HepG2 (cell line): ENCODE measurements around the gene LLGL2. TPM values are rescaled to one million over a fixed set of nuclear protein-coding genes. Genes with fewer than 3 reads are reported as not detected.

Experiments
- AGO1 ChIP-seq: fragments of 200-400 bp; formaldehyde crosslinking; IDR thresholded peaks from 2 replicates; pipeline ENCODE4 v1.6.1; 2017; ENCODE audit warnings: mild to moderate bottlenecking, low read depth, low read length, moderate library complexity; ENCODE audit not compliant: poor library complexity, severe bottlenecking
- ARHGAP35 ChIP-seq: sonication (generic); formaldehyde crosslinking; IDR thresholded peaks from 2 replicates; pipeline ENCODE4 v1.9.0; 2022; ENCODE audit warnings: mild to moderate bottlenecking, inconsistent platforms, moderate library complexity, missing genetic modification reagents, borderline replicate concordance
- ERF ChIP-seq: IDR thresholded peaks from 2 replicates; pipeline ENCODE4 v1.6.1; 2018; ENCODE audit warnings: missing biosample characterization, missing genetic modification reagents
- FOSL2 ChIP-seq: sonication (generic); formaldehyde crosslinking; IDR thresholded peaks from 2 replicates; pipeline ENCODE4 v1.4.0; 2020; ENCODE audit warnings: missing genetic modification reagents
- GTF3A ChIP-seq: sonication (generic); formaldehyde crosslinking; conservative IDR thresholded peaks from 2 replicates; pipeline ENCODE4 v1.4.0; 2020; ENCODE audit warnings: mild to moderate bottlenecking, missing genetic modification reagents
- HNF1A ChIP-seq, 2 experiments: sonication (generic) in 1 of 2; formaldehyde crosslinking in 1 of 2; IDR thresholded peaks; 2 replicates each; pipeline versions ENCODE4 v1.4.0 to v1.6.1; 2016 to 2020; ENCODE audit warnings: borderline replicate concordance in 1 of 2, low read depth in 1 of 2, mild to moderate bottlenecking in 1 of 2, missing genetic modification reagents in 1 of 2
- KDM6A ChIP-seq: IDR thresholded peaks from 2 replicates; pipeline ENCODE4 v1.6.1; 2016; ENCODE audit warnings: low read depth
- NFATC3 ChIP-seq: sonication (generic); formaldehyde crosslinking; IDR thresholded peaks from 2 replicates; pipeline ENCODE4 v1.5.1; 2020; ENCODE audit warnings: mild to moderate bottlenecking, missing genetic modification reagents
- RORA ChIP-seq: sonication (generic); formaldehyde crosslinking; IDR thresholded peaks from 2 replicates; pipeline ENCODE4 v1.5.0; 2020; ENCODE audit warnings: mild to moderate bottlenecking, missing genetic modification reagents, moderate library complexity
- SAFB2 ChIP-seq: sonication (generic); formaldehyde crosslinking; IDR thresholded peaks from 2 replicates; pipeline ENCODE4 v1.5.1; 2020; ENCODE audit warnings: missing genetic modification reagents, low read depth, mild to moderate bottlenecking, borderline replicate concordance
- SATB2 ChIP-seq: sonication (generic); formaldehyde crosslinking; IDR thresholded peaks from 2 replicates; pipeline ENCODE4 v1.5.0; 2020; ENCODE audit warnings: missing genetic modification reagents
- SMYD3 ChIP-seq: sonication (generic); formaldehyde crosslinking; IDR thresholded peaks from 2 replicates; pipeline ENCODE4 v1.8.1; 2023; ENCODE audit warnings: mild to moderate bottlenecking, missing genetic modification reagents
- XBP1 ChIP-seq: sonication (generic); formaldehyde crosslinking; IDR thresholded peaks from 2 replicates; pipeline ENCODE4 v1.5.0; 2020; ENCODE audit warnings: missing genetic modification reagents
- ZBTB37 ChIP-seq: sonication (generic); formaldehyde crosslinking; IDR thresholded peaks from 2 replicates; pipeline ENCODE4 v1.4.0; 2020; ENCODE audit warnings: mild to moderate bottlenecking, missing genetic modification reagents
- ZNF660 ChIP-seq: sonication (generic); formaldehyde crosslinking; IDR thresholded peaks from 2 replicates; pipeline ENCODE4 v1.5.1; 2020; ENCODE audit warnings: mild to moderate bottlenecking, low read depth, missing genetic modification reagents, borderline replicate concordance
- ZNF703 ChIP-seq: sonication (generic); formaldehyde crosslinking; IDR thresholded peaks from 2 replicates; pipeline ENCODE4 v1.5.1; 2020; ENCODE audit warnings: missing genetic modification reagents, mild to moderate bottlenecking, moderate library complexity, borderline replicate concordance
- polyA plus RNA-seq, 8 experiments: library from polyadenylated mRNA; depleted of rRNA in 3 of 8; stranded (reverse) in 7 of 8; unstranded in 1 of 8; fragments of >200 nt; fragmentation: Illumina TruSeq in 4 of 8; extraction: Trizol in 4 of 8; gene quantifications; 2 replicates each; pipeline versions ENCODE4 v1.2.1 to v1.2.3, GENCODE V29; 2011 to 2016; ENCODE audit warnings: low read depth in 4 of 8, missing spikeins in 1 of 8, mixed read lengths in 1 of 8; ENCODE audit not compliant: insufficient read depth in 1 of 8
- total RNA-seq, 5 experiments: library from RNA; depleted of rRNA; stranded (reverse); fragments of >200 nt; fragmentation: Illumina TruSeq; extraction: Trizol; gene quantifications; 2 replicates each; pipeline ENCODE4 v1.2.3, GENCODE V29; 2016; ENCODE audit warnings: low read depth in 1 of 5
- TF ChIP-seq, protein P1 (sequence below): sonication (generic); formaldehyde crosslinking; IDR thresholded peaks from 2 replicates; pipeline ENCODE4 v1.9.0; 2021; ENCODE audit warnings: missing genetic modification reagents, mild to moderate bottlenecking, borderline replicate concordance
- TF ChIP-seq, protein P2 (sequence below): sonication (generic); formaldehyde crosslinking; IDR thresholded peaks from 2 replicates; pipeline ENCODE4 v1.5.0; 2020; ENCODE audit warnings: missing genetic modification reagents
- TF ChIP-seq, protein P3 (sequence below): sonication (generic); formaldehyde crosslinking; IDR thresholded peaks from 2 replicates; pipeline ENCODE4 v1.8.0; 2022; ENCODE audit warnings: missing genetic modification reagents, low read depth, mild to moderate bottlenecking, borderline replicate concordance

The LLGL2 gene
- total and polyA plus RNA-seq, 2 of the 13 experiments (the other 11 are each of a cell fraction or from before 2014, with no cell fraction given) = 83.0 to 86.7 TPM

DNA sequence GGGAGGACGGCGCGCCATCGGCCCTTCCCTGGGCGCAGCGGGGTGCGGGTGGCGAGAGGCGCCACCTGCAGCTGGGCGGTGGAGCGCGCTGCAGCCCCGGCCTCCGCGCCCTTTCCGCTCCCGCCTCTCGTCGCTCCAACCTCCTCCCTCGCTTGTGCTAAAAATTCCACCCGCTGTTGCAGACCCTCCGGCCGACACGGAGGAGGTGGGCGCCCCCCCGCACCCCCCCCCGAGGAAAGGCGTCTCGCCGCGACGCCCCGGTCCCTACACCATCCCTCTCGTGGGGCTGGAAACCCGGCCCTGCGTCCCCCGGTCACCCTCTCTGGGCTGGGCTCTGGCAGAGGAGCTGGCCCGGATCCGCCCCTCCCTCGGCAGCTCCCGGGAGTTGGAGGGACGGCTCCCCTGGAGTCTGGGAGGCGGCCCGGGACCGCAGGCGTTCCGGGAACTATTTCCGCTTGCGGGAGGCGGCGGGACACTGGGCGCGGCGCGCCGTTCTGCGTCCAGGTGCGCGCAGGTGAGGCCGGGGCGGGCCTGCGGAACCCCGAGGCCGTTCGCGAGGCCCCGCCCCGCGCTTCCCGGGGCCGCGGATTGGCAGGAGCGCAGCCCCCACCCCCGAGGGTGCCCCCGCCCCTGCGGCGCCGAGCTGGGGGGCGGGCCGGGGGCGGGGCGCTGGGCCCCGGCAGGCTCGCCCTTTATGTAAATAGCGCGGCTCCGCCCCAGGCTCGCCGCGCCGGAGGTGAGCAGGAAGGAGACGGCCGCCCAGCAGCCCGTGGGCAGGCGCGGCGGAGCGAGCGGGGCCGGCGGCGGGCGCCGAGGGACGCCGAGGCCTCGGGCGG is at the start of gene LLGL2 (continued):
- no peak for TF ChIP-seq ZBTB37 (CRISPR knock-in tag)
- TF ChIP-seq, protein P1, sequence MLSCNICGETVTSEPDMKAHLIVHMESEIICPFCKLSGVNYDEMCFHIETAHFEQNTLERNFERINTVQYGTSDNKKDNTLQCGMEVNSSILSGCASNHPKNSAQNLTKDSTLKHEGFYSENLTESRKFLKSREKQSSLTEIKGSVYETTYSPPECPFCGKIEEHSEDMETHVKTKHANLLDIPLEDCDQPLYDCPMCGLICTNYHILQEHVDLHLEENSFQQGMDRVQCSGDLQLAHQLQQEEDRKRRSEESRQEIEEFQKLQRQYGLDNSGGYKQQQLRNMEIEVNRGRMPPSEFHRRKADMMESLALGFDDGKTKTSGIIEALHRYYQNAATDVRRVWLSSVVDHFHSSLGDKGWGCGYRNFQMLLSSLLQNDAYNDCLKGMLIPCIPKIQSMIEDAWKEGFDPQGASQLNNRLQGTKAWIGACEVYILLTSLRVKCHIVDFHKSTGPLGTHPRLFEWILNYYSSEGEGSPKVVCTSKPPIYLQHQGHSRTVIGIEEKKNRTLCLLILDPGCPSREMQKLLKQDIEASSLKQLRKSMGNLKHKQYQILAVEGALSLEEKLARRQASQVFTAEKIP (CRISPR knock-in tag) = no peak
- TF ChIP-seq SATB2 (CRISPR knock-in tag) = peak; percentile 84; the same call in 1 of the 2 replicates
- TF ChIP-seq RORA = no peak
- no peak; the same call in 1 of the 2 replicates for TF ChIP-seq SAFB2
- no peak for TF ChIP-seq SMYD3 (CRISPR knock-in tag)
- TF ChIP-seq KDM6A (CRISPR knock-in tag) = no peak
- no peak for TF ChIP-seq ZNF703 (CRISPR knock-in tag)
- no peak for TF ChIP-seq HNF1A (IDR thresholded peaks at IDR 0.05; ENCODE audit: low read depth)
- TF ChIP-seq HNF1A (CRISPR knock-in tag; IDR thresholded peaks at IDR 0.05; ENCODE audit: borderline replicate concordance) = peak; percentile 40; the same call in 1 of the 2 replicates
- TF ChIP-seq, protein P2, sequence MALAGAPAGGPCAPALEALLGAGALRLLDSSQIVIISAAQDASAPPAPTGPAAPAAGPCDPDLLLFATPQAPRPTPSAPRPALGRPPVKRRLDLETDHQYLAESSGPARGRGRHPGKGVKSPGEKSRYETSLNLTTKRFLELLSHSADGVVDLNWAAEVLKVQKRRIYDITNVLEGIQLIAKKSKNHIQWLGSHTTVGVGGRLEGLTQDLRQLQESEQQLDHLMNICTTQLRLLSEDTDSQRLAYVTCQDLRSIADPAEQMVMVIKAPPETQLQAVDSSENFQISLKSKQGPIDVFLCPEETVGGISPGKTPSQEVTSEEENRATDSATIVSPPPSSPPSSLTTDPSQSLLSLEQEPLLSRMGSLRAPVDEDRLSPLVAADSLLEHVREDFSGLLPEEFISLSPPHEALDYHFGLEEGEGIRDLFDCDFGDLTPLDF (CRISPR knock-in tag) = peak; percentile 77
- TF ChIP-seq NFATC3 (CRISPR knock-in tag) = no peak
- TF ChIP-seq ZNF660 (CRISPR knock-in tag) = no peak
- peak; percentile 4 for TF ChIP-seq FOSL2 (CRISPR knock-in tag)
- TF ChIP-seq ARHGAP35 (CRISPR knock-in tag) = peak; percentile 37; the same call in 1 of the 2 replicates
- TF ChIP-seq AGO1 = peak; percentile 98
- peak; percentile 72; the same call in 1 of the 2 replicates for TF ChIP-seq ERF
- peak; percentile 67; the same call in 1 of the 2 replicates for TF ChIP-seq XBP1 (CRISPR knock-in tag)
- peak; percentile 44; the same call in 1 of the 2 replicates for TF ChIP-seq GTF3A (CRISPR knock-in tag)
- TF ChIP-seq, protein P3, sequence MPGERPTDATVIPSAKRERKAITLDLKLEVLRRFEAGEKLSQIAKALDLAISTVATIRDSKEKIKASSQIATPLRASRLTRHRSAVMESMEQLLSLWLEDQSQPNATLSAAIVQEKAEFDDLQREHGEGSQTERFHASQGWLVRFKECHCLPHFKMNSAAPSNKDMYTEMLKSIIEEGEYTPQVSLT (CRISPR knock-in tag) = 0 out of 2 replicates have a peak, but pooled peaks have one; percentile 62
